H1 (cell line): Measurements from ENCODE around the gene MCMBP. TPM values are rescaled to one million over a fixed set of nuclear protein-coding genes. Genes with fewer than 3 reads are reported as not detected.

Source experiments
- CTCF ChIA-PET: fragments of 300-600 bp; sonication (Branson Sonifier 250); formaldehyde crosslinking; loops from one replicate; lab custom pipeline; 2021; ENCODE audit not compliant: partially characterized antibody; lab: Charles Lee
- POLR2A ChIA-PET: fragments of 300-600 bp; sonication (Branson Sonifier 250); formaldehyde crosslinking; loops from one replicate; lab custom pipeline; 2021; ENCODE audit warnings: inconsistent platforms; ENCODE audit not compliant: partially characterized antibody; lab: Charles Lee
- DNase-seq, 2 experiments: peaks; one replicate each; pipeline versions ENCODE4 v3.0.0 to v3.0.0-alpha.2; 2010 to 2022; ENCODE audit warnings: low spot score in 2 of 2, low read depth in 1 of 2, mixed read lengths in 1 of 2
- FAIRE-seq: peaks from 2 replicates; lab custom pipeline; 2011; peaks lifted over from hg19 to GRCh38; lab: Jason Lieb, UNC
- H2AFZ ChIP-seq: 2 replicates; pipeline ENCODE4 v1.8.1; 2012; ENCODE audit warnings: low read length, inconsistent platforms
- H2AK5ac ChIP-seq: 2 replicates; pipeline ENCODE4 v1.6.1; 2013; ENCODE audit warnings: low read depth, low read length
- H2BK120ac ChIP-seq: replicated peaks from 2 replicates; pipeline ENCODE3; 2013; ENCODE audit warnings: low read depth, low read length, inconsistent platforms
- H2BK12ac ChIP-seq: 2 replicates; pipeline ENCODE4 v1.6.1; 2013; ENCODE audit warnings: low read depth, low read length
- H2BK15ac ChIP-seq: 2 replicates; pipeline ENCODE4 v1.6.1; 2013; ENCODE audit warnings: low read length
- H2BK20ac ChIP-seq: 2 replicates; pipeline ENCODE4 v1.6.1; 2013; ENCODE audit warnings: low read length
- H2BK5ac ChIP-seq: 2 replicates; pipeline ENCODE4 v1.6.1; 2013; ENCODE audit warnings: low read depth, low read length
- H3K14ac ChIP-seq: 2 replicates; pipeline ENCODE4 v1.6.1; 2013; ENCODE audit warnings: inconsistent platforms; ENCODE audit not compliant: insufficient read length
- H3K18ac ChIP-seq: 2 replicates; pipeline ENCODE4 v1.6.1; 2013; ENCODE audit warnings: low read length; ENCODE audit errors: extremely low read depth
- H3K23ac ChIP-seq: 2 replicates; pipeline ENCODE4 v1.6.1; 2013; ENCODE audit warnings: inconsistent platforms; ENCODE audit not compliant: insufficient read length
- H3K23me2 ChIP-seq: 2 replicates; pipeline ENCODE4 v1.6.1; 2013; ENCODE audit warnings: low read depth, low read length
- H3K27ac ChIP-seq: 2 replicates; pipeline ENCODE4 v1.6.1; 2011; ENCODE audit warnings: low read depth, low read length, inconsistent platforms
- H3K27me3 ChIP-seq, 4 experiments: replicated peaks in 1 of 4; 1 replicate in 1 of 4; 2 replicates in 3 of 4; pipeline versions ENCODE4 v1.6.1 to v1.8.1; 2011 to 2013; ENCODE audit warnings: low read length in 3 of 4, mild to moderate bottlenecking in 3 of 4, inconsistent platforms in 2 of 4, mixed read lengths in 2 of 4, moderate library complexity in 1 of 4; ENCODE audit not compliant: control insufficient read depth in 3 of 4, insufficient read depth in 3 of 4; ENCODE audit errors: extremely low read depth in 1 of 4
- H3K36me3 ChIP-seq, 4 experiments: 2 replicates each; pipeline versions ENCODE4 v1.6.1 to v1.8.1; 2011 to 2013; ENCODE audit warnings: mild to moderate bottlenecking in 4 of 4, low read length in 3 of 4, moderate library complexity in 2 of 4, control low read depth in 1 of 4, inconsistent platforms in 1 of 4; ENCODE audit not compliant: insufficient read depth in 4 of 4, control insufficient read depth in 2 of 4
- H3K4ac ChIP-seq: replicated peaks from 2 replicates; pipeline ENCODE3; 2013; ENCODE audit warnings: low read length, low read depth, mixed read lengths, inconsistent platforms; ENCODE audit not compliant: insufficient read length
- H3K4me1 ChIP-seq, 4 experiments: replicated peaks in 1 of 4; 1 replicate in 1 of 4; 2 replicates in 3 of 4; pipeline versions ENCODE4 v1.6.1 to v1.8.1; 2011 to 2013; ENCODE audit warnings: low read length in 3 of 4, inconsistent platforms in 2 of 4, mixed read lengths in 1 of 4; ENCODE audit not compliant: insufficient read depth in 4 of 4, control insufficient read depth in 3 of 4
- H3K4me2 ChIP-seq, 2 experiments: 2 replicates each; pipeline versions ENCODE4 v1.6.1 to v1.8.1; 2011 to 2013; ENCODE audit warnings: low read depth in 2 of 2, low read length in 2 of 2, control low read depth in 1 of 2, inconsistent platforms in 1 of 2, mild to moderate bottlenecking in 1 of 2; ENCODE audit not compliant: insufficient read depth in 1 of 2
- H3K4me3 ChIP-seq, 4 experiments: fragments of 200-600, 300-600 bp in 1 of 4; sonication (generic), shearing (Covaris generic), sonication (Bioruptor Twin) in 1 of 4; 2 replicates each; pipeline versions ENCODE4 v1.5.1 to v1.8.1; 2011 to 2016; ENCODE audit warnings: low read length in 4 of 4, low read depth in 3 of 4, control low read depth in 2 of 4, inconsistent platforms in 2 of 4, mild to moderate bottlenecking in 2 of 4, mixed read lengths in 1 of 4, moderate library complexity in 1 of 4; ENCODE audit not compliant: insufficient read depth in 2 of 4; ENCODE audit errors: extremely low read depth in 1 of 4
- H3K56ac ChIP-seq: replicated peaks from 2 replicates; pipeline ENCODE3; 2013; ENCODE audit warnings: low read depth, mild to moderate bottlenecking, mixed read lengths, low read length, inconsistent platforms; ENCODE audit not compliant: insufficient read length
- H3K79me1 ChIP-seq: 2 replicates; pipeline ENCODE4 v1.6.1; 2013; ENCODE audit warnings: low read depth, low read length, control low read depth
- H3K79me2 ChIP-seq, 2 experiments: 2 replicates each; pipeline versions ENCODE4 v1.6.1 to v1.8.1; 2012 to 2013; ENCODE audit warnings: low read length in 2 of 2, mild to moderate bottlenecking in 2 of 2, inconsistent platforms in 1 of 2; ENCODE audit not compliant: insufficient read depth in 2 of 2, control insufficient read depth in 1 of 2
- H3K9ac ChIP-seq, 4 experiments: replicated peaks in 1 of 4; 1 replicate in 1 of 4; 2 replicates in 3 of 4; pipeline versions ENCODE4 v1.6.1 to v1.8.1; 2011 to 2013; ENCODE audit warnings: low read depth in 3 of 4, low read length in 3 of 4, control low read depth in 2 of 4, mild to moderate bottlenecking in 2 of 4, moderate library complexity in 2 of 4, inconsistent platforms in 1 of 4; ENCODE audit errors: extremely low read depth in 1 of 4
- H3K9me3 ChIP-seq, 2 experiments: 2 replicates each; pipeline versions ENCODE4 v1.6.1 to v1.8.1; 2012 to 2013; ENCODE audit warnings: mild to moderate bottlenecking in 2 of 2, moderate library complexity in 2 of 2, control low read depth in 1 of 2, inconsistent platforms in 1 of 2, low read depth in 1 of 2, low read length in 1 of 2, mixed read lengths in 1 of 2; ENCODE audit not compliant: insufficient read depth in 2 of 2
- H4K20me1 ChIP-seq, 2 experiments: replicated peaks in 1 of 2; 2 replicates each; pipeline versions ENCODE3 to v1.8.1; 2011 to 2013; ENCODE audit warnings: inconsistent platforms in 2 of 2, low read length in 2 of 2, mild to moderate bottlenecking in 1 of 2; ENCODE audit not compliant: insufficient read depth in 2 of 2, control insufficient read depth in 1 of 2
- H4K5ac ChIP-seq: 2 replicates; pipeline ENCODE4 v1.6.1; 2013; ENCODE audit warnings: low read length, low read depth, mixed read lengths, inconsistent platforms; ENCODE audit not compliant: insufficient read length
- H4K8ac ChIP-seq: 2 replicates; pipeline ENCODE4 v1.8.0; 2013; ENCODE audit warnings: mild to moderate bottlenecking, moderate library complexity, low read length, inconsistent platforms; ENCODE audit not compliant: insufficient read depth; ENCODE audit errors: extremely low read depth
- H4K91ac ChIP-seq: replicated peaks from 2 replicates; pipeline ENCODE3; 2013; ENCODE audit warnings: low read length, mixed read lengths, inconsistent platforms; ENCODE audit not compliant: insufficient read length
- FOSL1 ChIP-seq: IDR thresholded peaks from 2 replicates; pipeline ENCODE4 v1.6.1; 2011; ENCODE audit warnings: mild to moderate bottlenecking, low read depth, low read length, moderate library complexity; ENCODE audit not compliant: insufficient read depth
- GABPA ChIP-seq: IDR thresholded peaks from 2 replicates; pipeline ENCODE4 v1.6.1; 2011; ENCODE audit warnings: mild to moderate bottlenecking, low read length, moderate library complexity, borderline replicate concordance; ENCODE audit not compliant: insufficient read depth
- RXRA ChIP-seq: IDR thresholded peaks from 2 replicates; pipeline ENCODE4 v1.6.1; 2011; ENCODE audit warnings: low read depth, mild to moderate bottlenecking, low read length, moderate library complexity; ENCODE audit not compliant: insufficient read depth
- USF2 ChIP-seq: IDR thresholded peaks from 2 replicates; pipeline ENCODE4 v1.6.1; 2011; ENCODE audit warnings: low read length, improper control_type of control experiment
- ZNF274 ChIP-seq: IDR thresholded peaks from 2 replicates; pipeline ENCODE4 v1.7.0; 2012; ENCODE audit warnings: low read length, borderline replicate concordance; ENCODE audit errors: extremely low read depth
- polyA plus RNA-seq, 7 experiments: library from polyadenylated mRNA; depleted of rRNA in 3 of 7; stranded (reverse) in 5 of 7; unstranded in 2 of 7; fragments of >200 nt in 5 of 7; fragments of 200-250 nt in 2 of 7; gene quantifications; 1 replicate in 5 of 7; 2 replicates in 1 of 7; 4 replicates in 1 of 7; pipeline versions ENCODE4 v1.2.1 to v1.2.3, GENCODE V29; 2011 to 2013; ENCODE audit warnings: missing spikeins in 2 of 7, mixed read lengths in 2 of 7
- total RNA-seq: library from RNA; stranded (reverse); fragmentation: NEBNext Ultra II Directional; extraction: Animal tissue kit (Norgen Biotek cat#: 25700); gene quantifications from 2 replicates; pipeline ENCODE4 v1.2.1, GENCODE V29; 2021

MCMBP gene
- total and polyA plus RNA-seq, 2 of the 8 experiments (the other 6 are each of a cell fraction or from before 2014, with no cell fraction given), result 67.3 to 81.7 TPM

- DNase-seq (no peak), FAIRE-seq (no peak)
- ChIA-PET CTCF (no interaction called here), POLR2A (no interaction called here)
- TF ChIP-seq ZNF274, result no peak
- no peak for TF ChIP-seq GABPA
- no peak for TF ChIP-seq FOSL1
- no peak for TF ChIP-seq USF2
- TF ChIP-seq RXRA, result no peak
- Histone ChIP-seq H4K91ac (no peak overlapping the region), H3K4me3 (no peak overlapping the region), H2BK120ac (no peak overlapping the region), H3K23ac (no peak overlapping the region), H2BK5ac (no peak overlapping the region), H3K36me3 (peaks cover 6 to 70% (median 33%) of the 10 kb centered on the region in 4 experiments; a peak in 7 of 8 replicates), H3K79me1 (0 out of 2 replicates have a peak, but pooled peaks cover 2% of the 10 kb centered on the region), H2BK20ac (no peak overlapping the region), H3K9ac (no peak overlapping the region), H3K18ac (no peak overlapping the region), H4K8ac (no peak overlapping the region), H3K4me1 (no peaks in the 10 kb centered on the region), H3K27me3 (no peaks in the 10 kb centered on the region), H3K56ac (no peak overlapping the region), H2AFZ (no peak overlapping the region), H3K79me2 (no peaks in the 10 kb centered on the region; a peak in 1 of 4 replicates), H3K4me2 (no peak overlapping the region), H3K27ac (no peak overlapping the region), H2BK12ac (no peak overlapping the region), H2AK5ac (no peak overlapping the region), H3K9me3 (no peaks in the 10 kb centered on the region), H3K23me2 (no peaks in the 10 kb centered on the region), H3K4ac (no peak overlapping the region), H4K20me1 (peaks cover 0 to 6% of the 10 kb centered on the region in 2 experiments), H2BK15ac (no peak overlapping the region), H4K5ac (no peak overlapping the region), H3K14ac (no peak overlapping the region)
Measured at GRCh38 chr10:119908166-119908565, 35.5 kb upstream of the MCMBP start.
